PC-3 (cell line): ENCODE results near the gene ARHGEF37.

ENCODE experiments used
- EZH2 ChIP-seq: fragments of 300-600 bp; sonication (generic); IDR thresholded peaks from one replicate; pipeline ENCODE4 v1.6.1; 2017; ENCODE audit warnings: antibody characterized with exemption, mild to moderate bottlenecking, low read length; ENCODE audit not compliant: unreplicated experiment
- EZH2phosphoT487 ChIP-seq: fragments of 300-600 bp; sonication (generic); IDR thresholded peaks from 2 replicates; pipeline ENCODE4 v1.6.1; 2018; ENCODE audit warnings: mild to moderate bottlenecking, antibody characterized with exemption, low read length, borderline replicate concordance
- TF ChIP-seq, protein P1 (sequence below): fragments of 300-600 bp; sonication (generic); conservative IDR thresholded peaks from 2 replicates; pipeline ENCODE4 v1.5.1; 2017; ENCODE audit warnings: antibody characterized with exemption, low read depth, mild to moderate bottlenecking, low read length

- TF ChIP-seq, protein P1, sequence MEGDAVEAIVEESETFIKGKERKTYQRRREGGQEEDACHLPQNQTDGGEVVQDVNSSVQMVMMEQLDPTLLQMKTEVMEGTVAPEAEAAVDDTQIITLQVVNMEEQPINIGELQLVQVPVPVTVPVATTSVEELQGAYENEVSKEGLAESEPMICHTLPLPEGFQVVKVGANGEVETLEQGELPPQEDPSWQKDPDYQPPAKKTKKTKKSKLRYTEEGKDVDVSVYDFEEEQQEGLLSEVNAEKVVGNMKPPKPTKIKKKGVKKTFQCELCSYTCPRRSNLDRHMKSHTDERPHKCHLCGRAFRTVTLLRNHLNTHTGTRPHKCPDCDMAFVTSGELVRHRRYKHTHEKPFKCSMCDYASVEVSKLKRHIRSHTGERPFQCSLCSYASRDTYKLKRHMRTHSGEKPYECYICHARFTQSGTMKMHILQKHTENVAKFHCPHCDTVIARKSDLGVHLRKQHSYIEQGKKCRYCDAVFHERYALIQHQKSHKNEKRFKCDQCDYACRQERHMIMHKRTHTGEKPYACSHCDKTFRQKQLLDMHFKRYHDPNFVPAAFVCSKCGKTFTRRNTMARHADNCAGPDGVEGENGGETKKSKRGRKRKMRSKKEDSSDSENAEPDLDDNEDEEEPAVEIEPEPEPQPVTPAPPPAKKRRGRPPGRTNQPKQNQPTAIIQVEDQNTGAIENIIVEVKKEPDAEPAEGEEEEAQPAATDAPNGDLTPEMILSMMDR: no peak
- no peak for TF ChIP-seq EZH2
- no peak for TF ChIP-seq EZH2phosphoT487
Observed at GRCh38 chr5:149586708-149587318, 5.5 kb downstream of the ARHGEF37 start.
